ENCODE data around the gene UBAP2L.

GRCh38 chr1:154263465-154264332 lies 42.9 kb downstream of the UBAP2L start:
- TF ChIP-seq POLR2AphosphoS5 (IDR thresholded peaks at IDR 0.05; ENCODE audit: low read depth, low read length), result 0 out of 2 replicates have a peak, but pooled peaks have one; percentile 4
- TF ChIP-seq TAF1 (IDR thresholded peaks at IDR 0.05; ENCODE audit: borderline replicate concordance, insufficient read depth, low read length), result no peak
- TF ChIP-seq REST (IDR thresholded peaks at IDR 0.05; ENCODE audit: insufficient read depth in 1 of 2, low read depth in 2 of 2, low read length in 2 of 2), result no peak

All from PFSK-1 (cell line).